ENCODE data around the gene LAIR2. TPM values are rescaled to one million over a fixed set of nuclear protein-coding genes. Genes with fewer than 3 reads are reported as not detected.
"Not testable (repeated sequence)": the region's sequence is repeated elsewhere in the genome, so short reads cannot be mapped to it uniquely, and the experiment has no call there.

Gene LAIR2
- polyA plus RNA-seq, 3 donors: not detected

GRCh38 chr19:54485851-54486250 lies 16.8 kb upstream of the LAIR2 start:
- DNase-seq (ENCODE audit: extremely low read depth in 1 of 11, low read depth in 9 of 11, low spot score in 4 of 11): no peak

DNA sequence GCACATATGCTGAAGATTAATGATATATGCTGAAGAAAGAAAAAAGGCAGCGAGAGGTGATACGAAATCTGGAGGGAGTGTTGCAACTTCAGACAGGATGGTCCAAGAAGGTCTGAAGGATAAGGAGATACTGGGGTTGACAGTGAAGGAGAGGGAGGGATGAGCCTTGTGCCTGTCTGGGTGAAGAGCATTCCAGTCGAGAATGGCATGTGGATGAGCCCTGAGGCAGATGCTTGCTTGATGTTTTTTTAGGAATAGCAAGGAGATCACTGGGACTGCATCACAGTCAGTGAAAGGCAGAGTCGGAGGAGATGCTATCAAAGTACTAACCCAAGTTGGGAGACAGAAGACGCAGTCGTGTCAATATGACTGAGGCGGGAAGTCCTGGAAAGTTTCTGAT lies 13.3 kb upstream of the LAIR2 start:
- no peak for DNase-seq (ENCODE audit: extremely low read depth in 1 of 11, low read depth in 9 of 11, low spot score in 4 of 11)

- no peak for DNase-seq (ENCODE audit: extremely low read depth in 1 of 11, low read depth in 9 of 11, low spot score in 4 of 11)
Measured at GRCh38 chr19:54489766-54490165, 12.9 kb upstream of the LAIR2 start.

DNA sequence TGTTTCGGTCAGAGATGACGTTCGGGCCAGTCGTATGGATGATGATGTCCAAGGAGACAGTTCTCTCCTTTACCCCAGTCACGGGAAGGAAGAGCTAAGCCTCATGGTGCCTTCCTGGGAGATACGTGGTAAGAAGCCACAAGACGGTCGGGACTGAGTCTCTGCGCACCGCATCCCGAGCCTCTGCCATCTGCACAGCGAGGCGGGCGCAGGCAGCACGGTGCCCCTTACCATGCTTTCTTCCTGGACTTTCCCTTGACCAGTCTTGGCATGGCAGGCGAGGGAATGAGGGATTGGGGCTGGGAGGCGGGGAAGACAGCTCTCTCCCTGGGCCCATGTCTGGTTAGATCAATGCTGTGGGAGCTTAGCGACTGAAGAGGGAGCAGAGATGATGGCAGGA lies 10.1 kb upstream of the LAIR2 start:
- DNase-seq (ENCODE audit: extremely low read depth in 1 of 11, low read depth in 9 of 11, low spot score in 4 of 11): no peak

DNA sequence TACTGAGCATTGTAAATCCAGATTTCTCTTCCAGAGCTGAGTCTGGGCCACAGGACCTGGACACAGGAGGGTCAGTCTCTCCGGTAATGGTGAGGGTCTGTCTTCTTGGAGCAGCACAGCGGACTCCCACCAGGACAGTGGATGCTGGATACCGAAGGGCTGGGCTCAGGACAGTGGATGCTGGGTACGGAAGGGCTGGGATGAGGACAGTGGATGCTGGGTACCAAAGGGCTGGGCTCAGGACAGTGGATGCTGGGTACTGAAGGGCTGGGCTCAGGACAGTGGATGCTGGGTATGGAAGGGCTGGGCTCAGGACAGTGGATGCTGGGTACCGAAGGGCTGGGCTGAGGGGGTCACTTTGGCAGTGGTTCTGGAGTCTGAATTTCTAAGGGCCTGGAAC lies 9.6 kb upstream of the LAIR2 start:
- not testable (repeated sequence) for DNase-seq (ENCODE audit: extremely low read depth in 1 of 11, low read depth in 9 of 11, low spot score in 4 of 11)

GRCh38 chr19:54493967-54494585 lies 8.6 kb upstream of the LAIR2 start:
- DNase-seq (ENCODE audit: extremely low read depth in 1 of 11, low read depth in 9 of 11, low spot score in 4 of 11): no peak

GRCh38 chr19:54495284-54495683 lies 7.3 kb upstream of the LAIR2 start:
- DNase-seq (ENCODE audit: extremely low read depth in 1 of 11, low read depth in 9 of 11, low spot score in 4 of 11): not testable (repeated sequence)

- not testable (repeated sequence) for DNase-seq (ENCODE audit: extremely low read depth in 1 of 11, low read depth in 9 of 11, low spot score in 4 of 11)
Measured at GRCh38 chr19:54497747-54498450, 4.7 kb upstream of the LAIR2 start.

DNA sequence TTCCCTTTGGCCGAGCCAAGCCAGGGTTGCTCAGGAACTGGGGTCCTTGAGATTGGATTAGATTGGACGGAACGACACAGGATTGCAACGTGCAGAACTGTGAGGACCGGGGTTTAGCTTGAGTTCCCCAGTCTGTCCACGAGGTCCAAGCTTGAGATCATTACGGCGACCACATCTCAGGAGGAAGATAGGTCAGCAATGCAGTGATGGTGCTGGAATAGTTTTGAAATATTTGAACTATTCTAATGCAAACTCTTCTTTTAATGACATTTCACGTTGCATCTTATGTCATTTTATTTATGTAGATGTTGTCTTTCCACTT lies 4.2 kb upstream of the LAIR2 start:
- DNase-seq (ENCODE audit: extremely low read depth in 1 of 11, low read depth in 9 of 11, low spot score in 4 of 11): not testable (repeated sequence)

DNA sequence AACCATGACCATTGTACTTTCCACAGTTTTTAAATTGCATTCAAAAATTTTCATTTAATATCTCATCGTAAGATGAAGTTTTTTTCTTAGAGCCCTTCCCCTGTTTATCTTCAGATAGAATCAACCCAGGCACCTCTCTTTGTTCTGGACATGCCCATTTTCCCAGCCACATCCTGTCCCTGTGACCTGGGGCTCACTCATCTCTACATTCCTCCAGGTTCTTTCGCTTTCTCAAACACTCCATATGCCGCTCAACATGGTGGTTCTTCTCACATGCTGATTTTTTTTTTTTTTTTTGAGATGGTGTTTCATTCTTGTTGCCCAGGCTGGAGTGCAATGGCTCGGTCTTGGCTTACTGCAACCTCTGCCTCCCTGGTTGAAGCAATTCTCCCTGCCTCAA lies 2.9 kb downstream of the LAIR2 start:
- not testable (repeated sequence) for DNase-seq (ENCODE audit: extremely low read depth in 1 of 11, low read depth in 9 of 11, low spot score in 4 of 11)

GRCh38 chr19:54506079-54506478 lies 3.4 kb downstream of the LAIR2 start:
- no peak for DNase-seq (ENCODE audit: extremely low read depth in 1 of 11, low read depth in 9 of 11, low spot score in 4 of 11)

- not testable (repeated sequence) for DNase-seq (ENCODE audit: extremely low read depth in 1 of 11, low read depth in 9 of 11, low spot score in 4 of 11)
Measured at GRCh38 chr19:54507038-54507717, 4.5 kb downstream of the LAIR2 start.

DNA sequence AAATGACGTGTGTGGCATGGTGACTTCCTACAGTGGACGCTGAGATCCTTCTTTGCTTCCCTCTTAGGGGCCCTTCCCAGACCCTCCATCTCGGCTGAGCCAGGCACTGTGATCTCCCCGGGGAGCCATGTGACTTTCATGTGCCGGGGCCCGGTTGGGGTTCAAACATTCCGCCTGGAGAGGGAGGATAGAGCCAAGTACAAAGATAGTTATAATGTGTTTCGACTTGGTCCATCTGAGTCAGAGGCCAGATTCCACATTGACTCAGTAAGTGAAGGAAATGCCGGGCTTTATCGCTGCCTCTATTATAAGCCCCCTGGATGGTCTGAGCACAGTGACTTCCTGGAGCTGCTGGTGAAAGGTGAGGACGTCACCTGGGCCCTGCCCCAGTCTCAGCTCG lies 5.2 kb downstream of the LAIR2 start:
- no peak for DNase-seq (ENCODE audit: extremely low read depth in 1 of 11, low read depth in 9 of 11, low spot score in 4 of 11)

DNA sequence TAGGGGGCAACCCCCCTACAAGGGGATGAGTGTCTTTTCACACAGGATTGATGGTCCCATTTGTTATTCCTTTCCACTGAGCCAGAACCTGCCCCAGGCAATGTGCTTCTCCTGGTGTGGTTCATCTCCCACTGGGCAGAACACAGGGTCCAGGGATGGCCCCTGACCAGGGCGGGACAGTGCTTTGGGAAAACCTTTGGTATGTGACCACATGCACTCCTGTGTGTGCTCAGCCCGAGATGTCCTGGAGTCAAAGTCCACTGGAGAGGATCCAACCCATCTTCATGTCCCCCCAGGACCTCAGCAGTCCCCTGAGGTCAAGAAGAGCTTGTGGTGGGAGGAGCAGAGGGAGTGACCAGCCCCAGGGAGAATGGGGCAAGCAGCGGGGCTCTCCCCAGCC lies 5.9 kb downstream of the LAIR2 start:
- not testable (repeated sequence) for DNase-seq (ENCODE audit: extremely low read depth in 1 of 11, low read depth in 9 of 11, low spot score in 4 of 11)

- not testable (repeated sequence) for DNase-seq (ENCODE audit: extremely low read depth in 1 of 11, low read depth in 9 of 11, low spot score in 4 of 11)
Measured at GRCh38 chr19:54509200-54509940, 6.7 kb downstream of the LAIR2 start.

DNA sequence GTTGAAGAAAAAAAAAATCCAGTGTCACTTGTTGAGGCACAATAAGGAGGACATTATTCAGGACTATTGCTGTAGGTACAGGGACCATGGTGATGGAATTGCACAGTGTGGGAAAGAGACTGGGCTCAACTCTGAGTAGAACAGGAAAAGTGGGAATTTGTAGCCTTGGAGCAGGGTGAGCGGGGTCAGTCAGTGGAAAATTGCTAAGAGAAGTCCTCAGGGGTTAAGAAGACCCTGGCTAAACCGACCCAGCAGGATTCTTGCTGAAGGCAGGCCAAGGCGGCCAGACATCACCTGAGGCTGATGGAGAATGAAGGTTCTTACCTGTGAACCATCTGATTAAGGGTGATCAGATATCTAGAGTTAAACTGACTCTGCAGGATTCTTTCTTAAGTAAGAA lies 12.5 kb downstream of the LAIR2 start:
- DNase-seq (ENCODE audit: extremely low read depth in 1 of 11, low read depth in 9 of 11, low spot score in 4 of 11): no peak

- peak; percentile 45 to 77 (median 67) for DNase-seq (ENCODE audit: extremely low read depth in 1 of 11, low read depth in 9 of 11, low spot score in 4 of 11)
Measured at GRCh38 chr19:54517483-54517882, 14.9 kb downstream of the LAIR2 start.

GRCh38 chr19:54518844-54519243 lies 16.2 kb downstream of the LAIR2 start:
- DNase-seq (ENCODE audit: extremely low read depth in 1 of 11, low read depth in 9 of 11, low spot score in 4 of 11): no peak

- DNase-seq (ENCODE audit: extremely low read depth in 1 of 11, low read depth in 9 of 11, low spot score in 4 of 11): no peak
Measured at GRCh38 chr19:54521022-54521859, 18.6 kb downstream of the LAIR2 start.

Data from renal cortex interstitium (tissue), 11 donors.